ENCODE results near the gene HK2.

Gene HK2

GRCh38 chr2:74858281-74858680 lies 24.4 kb downstream of the HK2 start:
- no peak overlapping the region for H3K4me3 ChIP-seq (ENCODE audit: low read length)
- DNase-seq (ENCODE audit: low read depth) = no peak
- TF ChIP-seq, protein P1, sequence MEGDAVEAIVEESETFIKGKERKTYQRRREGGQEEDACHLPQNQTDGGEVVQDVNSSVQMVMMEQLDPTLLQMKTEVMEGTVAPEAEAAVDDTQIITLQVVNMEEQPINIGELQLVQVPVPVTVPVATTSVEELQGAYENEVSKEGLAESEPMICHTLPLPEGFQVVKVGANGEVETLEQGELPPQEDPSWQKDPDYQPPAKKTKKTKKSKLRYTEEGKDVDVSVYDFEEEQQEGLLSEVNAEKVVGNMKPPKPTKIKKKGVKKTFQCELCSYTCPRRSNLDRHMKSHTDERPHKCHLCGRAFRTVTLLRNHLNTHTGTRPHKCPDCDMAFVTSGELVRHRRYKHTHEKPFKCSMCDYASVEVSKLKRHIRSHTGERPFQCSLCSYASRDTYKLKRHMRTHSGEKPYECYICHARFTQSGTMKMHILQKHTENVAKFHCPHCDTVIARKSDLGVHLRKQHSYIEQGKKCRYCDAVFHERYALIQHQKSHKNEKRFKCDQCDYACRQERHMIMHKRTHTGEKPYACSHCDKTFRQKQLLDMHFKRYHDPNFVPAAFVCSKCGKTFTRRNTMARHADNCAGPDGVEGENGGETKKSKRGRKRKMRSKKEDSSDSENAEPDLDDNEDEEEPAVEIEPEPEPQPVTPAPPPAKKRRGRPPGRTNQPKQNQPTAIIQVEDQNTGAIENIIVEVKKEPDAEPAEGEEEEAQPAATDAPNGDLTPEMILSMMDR (IDR thresholded peaks at IDR 0.05; ENCODE audit: insufficient read depth, low read depth, low read length, missing control alignments) = no peak

GRCh38 chr2:74860079-74860478 lies 26.2 kb downstream of the HK2 start:
- TF ChIP-seq, protein P1 (IDR thresholded peaks at IDR 0.05; ENCODE audit: insufficient read depth, low read depth, low read length, missing control alignments) = no peak
- no peak for DNase-seq (ENCODE audit: low read depth)

DNA sequence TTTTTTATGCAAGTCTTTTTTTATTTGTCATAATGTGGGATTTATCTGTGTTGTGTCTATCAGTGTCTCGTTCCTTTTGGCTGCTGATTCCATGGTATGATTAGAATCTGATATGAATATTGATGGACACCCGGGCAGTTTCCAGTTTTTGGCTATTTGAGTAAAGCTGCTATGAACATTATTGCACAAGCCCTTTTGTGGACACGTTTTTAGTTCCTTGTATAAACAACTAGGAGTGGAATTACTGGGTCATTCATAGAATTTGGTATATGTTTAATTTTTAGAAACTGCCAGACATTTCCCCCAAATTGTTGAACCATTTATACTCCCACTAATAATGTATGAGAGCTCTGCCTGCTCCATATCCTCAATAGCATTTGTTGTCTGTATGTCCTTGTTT lies 26.6 kb downstream of the HK2 start:
- no peak for DNase-seq (ENCODE audit: low read depth)
- TF ChIP-seq, protein P1 (IDR thresholded peaks at IDR 0.05; ENCODE audit: insufficient read depth, low read depth, low read length, missing control alignments) = no peak
- H3K4me3 ChIP-seq (ENCODE audit: low read length) = no peak overlapping the region

More at GRCh38 chr2:74860079-74860478, 26.2 kb downstream of the HK2 start:
- H3K4me3 ChIP-seq (ENCODE audit: low read length) = no peak overlapping the region

DNA sequence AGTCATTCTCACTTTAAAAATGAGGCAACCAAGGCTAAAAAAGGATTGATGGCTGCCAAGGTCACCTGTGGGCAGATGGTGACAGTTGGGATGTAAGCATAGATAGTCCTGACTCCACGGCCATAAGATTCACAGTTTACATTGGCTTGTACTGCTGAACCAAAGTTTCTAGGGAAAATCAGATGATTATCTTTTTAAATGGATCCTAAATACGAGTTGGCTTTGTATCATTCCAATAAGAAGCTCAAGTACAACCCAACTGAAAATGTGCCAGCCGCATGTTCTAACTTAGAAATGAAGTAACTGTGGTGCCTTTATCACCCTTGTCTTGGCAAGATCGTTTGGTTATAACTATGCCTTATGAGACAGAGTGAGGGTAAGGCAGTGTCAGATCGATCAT lies 27.6 kb downstream of the HK2 start:
- TF ChIP-seq, protein P1 (IDR thresholded peaks at IDR 0.05; ENCODE audit: insufficient read depth, low read depth, low read length, missing control alignments) = no peak
- no peak overlapping the region for H3K4me3 ChIP-seq (ENCODE audit: low read length)
- no peak for DNase-seq (ENCODE audit: low read depth)

- H3K4me3 ChIP-seq (ENCODE audit: low read length) = no peak overlapping the region
- DNase-seq (ENCODE audit: low read depth) = no peak
- TF ChIP-seq, protein P1 (IDR thresholded peaks at IDR 0.05; ENCODE audit: insufficient read depth, low read depth, low read length, missing control alignments) = no peak
These were observed 28.4 kb downstream of the HK2 start for GRCh38 chr2:74862020-74862964.

- TF ChIP-seq, protein P1 (IDR thresholded peaks at IDR 0.05; ENCODE audit: insufficient read depth, low read depth, low read length, missing control alignments) = no peak
- no peak for DNase-seq (ENCODE audit: low read depth)
- no peak overlapping the region for H3K4me3 ChIP-seq (ENCODE audit: low read length)
These were observed 29.9 kb downstream of the HK2 start for GRCh38 chr2:74863802-74864248.

Data from epithelial cell of esophagus (primary cell).